A549 (cell line): Measurements from ENCODE around the gene STIM2. TPM values are rescaled to one million over a fixed set of nuclear protein-coding genes. Genes with fewer than 3 reads are reported as not detected.

ENCODE experiments used
- ATAC-seq, 2 experiments: fragments of 200-7000 bp in 1 of 2; fragments of >200 bp in 1 of 2; cut with Nextera tagmentation in 1 of 2; cut with Tn5 transposase in 1 of 2; 3 replicates each; pipeline versions ENCODE4 v1.8.0 to v1.9.1; 2018 to 2020; ENCODE audit warnings: mild to moderate bottlenecking in 1 of 2, moderate library complexity in 1 of 2
- CTCF ChIA-PET: fragments of 300-600 bp; sonication (Branson Sonifier 250); formaldehyde crosslinking; extraction: SDS; loops from one replicate; lab custom pipeline; 2021; ENCODE audit warnings: antibody characterized with exemption, inconsistent platforms; lab: Yijun Ruan, JAX
- POLR2A ChIA-PET: fragments of 350-600 bp; formaldehyde crosslinking; extraction: SDS; loops from one replicate; lab custom pipeline; 2021; ENCODE audit warnings: antibody characterized with exemption, inconsistent platforms; lab: Yijun Ruan, JAX
- DNase-seq, 2 experiments: peaks; one replicate each; pipeline versions ENCODE4 v3.0.0 to v3.0.0-alpha.2; 2011 to 2016; ENCODE audit warnings: low read depth in 1 of 2, low spot score in 1 of 2
- FAIRE-seq: peaks from 2 replicates; lab custom pipeline; 2011; peaks lifted over from hg19 to GRCh38; lab: Jason Lieb, UNC
- H3K27ac ChIP-seq, 2 experiments: fragments of >200 bp; sonication (Bioruptor Twin); formaldehyde crosslinking; 3 replicates each; pipeline ENCODE4 v1.5.1; 2016 to 2017
- H3K4me1 ChIP-seq: fragments of >200 bp; sonication (Bioruptor Twin); formaldehyde crosslinking; 3 replicates; pipeline ENCODE4 v1.6.1; 2016
- H3K4me2 ChIP-seq: fragments of >200 bp; sonication (Bioruptor Twin); formaldehyde crosslinking; 3 replicates; pipeline ENCODE4 v1.6.1; 2016
- H3K4me3 ChIP-seq: fragments of >200 bp; sonication (Bioruptor Twin); formaldehyde crosslinking; 3 replicates; pipeline ENCODE4 v1.5.1; 2016
- H3K9me3 ChIP-seq: fragments of >200 bp; sonication (Bioruptor Twin); formaldehyde crosslinking; 3 replicates; pipeline ENCODE4 v1.6.1; 2016
- CBX2 ChIP-seq: fragments of 200-600 bp; sonication (generic); IDR thresholded peaks from 2 replicates; pipeline ENCODE4 v1.6.1; 2016; ENCODE audit warnings: low read depth, mild to moderate bottlenecking, borderline replicate concordance
- CEBPB ChIP-seq, 2 experiments: fragments of >200 bp in 1 of 2; sonication (Bioruptor Twin) in 1 of 2; formaldehyde crosslinking in 1 of 2; IDR thresholded peaks; 2 replicates each; pipeline ENCODE4 v1.6.1; 2012 to 2016
- CHD2 ChIP-seq: fragments of 150-350 bp; IDR thresholded peaks from 2 replicates; pipeline ENCODE4 v1.6.1; 2014; ENCODE audit warnings: low read length; ENCODE audit not compliant: partially characterized antibody
- CTCF ChIP-seq: fragments of >200 bp; sonication (Bioruptor Twin); formaldehyde crosslinking; IDR thresholded peaks from 3 replicates; pipeline ENCODE4 v1.5.1; 2016
- E2F6 ChIP-seq: IDR thresholded peaks from 2 replicates; pipeline ENCODE4 v1.6.1; 2012; ENCODE audit warnings: low read depth, borderline replicate concordance
- EHF ChIP-seq: fragments of 250-450 bp; sonication (Bioruptor Pico); IDR thresholded peaks from 2 replicates; pipeline ENCODE4 v1.5.0; 2020; ENCODE audit warnings: mild to moderate bottlenecking
- ELK1 ChIP-seq: fragments of 150-350 bp; IDR thresholded peaks from 2 replicates; pipeline ENCODE4 v1.6.1; 2014; ENCODE audit warnings: low read depth, mild to moderate bottlenecking, low read length
- FOSB ChIP-seq: fragments of 250-450 bp; sonication (Bioruptor Pico); IDR thresholded peaks from 2 replicates; pipeline ENCODE4 v1.5.0; 2020; ENCODE audit warnings: mild to moderate bottlenecking, moderate library complexity
- FOSL2 ChIP-seq, 2 experiments: fragments of 450-650 bp in 1 of 2; fragments of >200 bp in 1 of 2; sonication (Bioruptor Twin) in 1 of 2; formaldehyde crosslinking; IDR thresholded peaks; 2 replicates each; pipeline versions ENCODE4 v1.5.0 to v1.6.1; 2016 to 2020; ENCODE audit warnings: mild to moderate bottlenecking in 1 of 2, moderate library complexity in 1 of 2
- GATA3 ChIP-seq: IDR thresholded peaks from 2 replicates; pipeline ENCODE4 v1.6.1; 2012; ENCODE audit warnings: borderline replicate concordance
- HDAC2 ChIP-seq: fragments of 200-600 bp; sonication (generic); IDR thresholded peaks from 2 replicates; pipeline ENCODE4 v1.6.1; 2016
- HOXA7 ChIP-seq: fragments of 250-450 bp; sonication (Bioruptor Pico); IDR thresholded peaks from 2 replicates; pipeline ENCODE4 v1.5.0; 2020; ENCODE audit warnings: mild to moderate bottlenecking, moderate library complexity
- JUNB ChIP-seq: fragments of >200 bp; sonication (Bioruptor Twin); formaldehyde crosslinking; IDR thresholded peaks from 2 replicates; pipeline ENCODE4 v1.6.1; 2016
- MYC ChIP-seq: IDR thresholded peaks from 2 replicates; pipeline ENCODE4 v1.6.1; 2012; ENCODE audit warnings: mild to moderate bottlenecking, inconsistent platforms, low read length, improper control_type of control experiment, borderline replicate concordance
- POLR2AphosphoS2 ChIP-seq: conservative IDR thresholded peaks from 2 replicates; pipeline ENCODE4 v1.6.1; 2012; ENCODE audit warnings: low read length, improper control_type of control experiment, inconsistent platforms
- RARB ChIP-seq: fragments of 250-450 bp; sonication (Bioruptor Pico); IDR thresholded peaks from 2 replicates; pipeline ENCODE4 v1.8.0; 2021; ENCODE audit warnings: mild to moderate bottlenecking, moderate library complexity
- RFX5 ChIP-seq: fragments of 450-650 bp; IDR thresholded peaks from 2 replicates; pipeline ENCODE4 v1.7.1; 2014; ENCODE audit warnings: antibody characterized with exemption, mild to moderate bottlenecking, moderate library complexity
- SREBF2 ChIP-seq: fragments of 450-650 bp; IDR thresholded peaks from 2 replicates; pipeline ENCODE4 v1.6.1; 2014; ENCODE audit warnings: mild to moderate bottlenecking, moderate library complexity
- ZSCAN20 ChIP-seq: fragments of 250-450 bp; sonication (Bioruptor Pico); IDR thresholded peaks from 2 replicates; pipeline ENCODE4 v1.8.0; 2022; ENCODE audit warnings: mild to moderate bottlenecking, moderate library complexity
- WGBS: methylation state at CpG from one replicate; pipeline ENCODE4 v1.1.6; 2017; ENCODE audit errors: missing lambda C conversion rate; 5-methylcytosine and 5-hydroxymethylcytosine counted together
- polyA plus RNA-seq, 4 experiments: library from polyadenylated mRNA; depleted of rRNA in 3 of 4; stranded (reverse); fragments of >200 nt; fragmentation: RNase III in 1 of 4; extraction: RNeasy Plus Mini Kit Qiagen cat#74134 plus additional on column Dnase treatment in 1 of 4; gene quantifications; 2 replicates in 3 of 4; 3 replicates in 1 of 4; pipeline ENCODE4 v1.2.3, GENCODE V29; 2011 to 2017
- TF ChIP-seq, protein P1 (sequence below): fragments of 200-600 bp; sonication (generic); IDR thresholded peaks from 2 replicates; pipeline ENCODE4 v1.6.1; 2016; ENCODE audit warnings: antibody characterized with exemption, mild to moderate bottlenecking, moderate library complexity
- TF ChIP-seq, protein P2 (sequence below): IDR thresholded peaks from 2 replicates; pipeline ENCODE4 v1.6.1; 2012

Gene STIM2
- polyA plus RNA-seq, 2 of the 4 experiments (the other 2 are of a cell fraction): 13.6 to 20.6 TPM

DNA sequence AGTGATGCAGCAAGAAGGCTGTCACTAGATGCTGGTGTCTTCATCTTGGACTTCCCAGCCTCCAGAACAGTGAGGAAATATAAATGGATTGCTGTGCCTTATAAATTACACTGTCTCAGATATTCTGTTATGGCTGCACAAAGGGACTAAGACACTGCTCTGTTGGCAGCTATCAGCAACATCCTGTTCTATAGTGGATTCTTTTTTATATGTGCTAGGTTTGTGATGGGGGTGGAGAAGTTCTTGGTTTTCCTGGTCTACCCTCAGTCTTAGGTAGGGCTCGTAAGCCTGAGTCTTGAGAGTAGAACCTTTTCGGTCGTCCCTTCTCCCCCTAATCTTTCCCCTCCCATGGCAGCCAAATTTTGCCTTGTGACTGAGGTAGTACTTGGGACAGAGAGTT lies 17.3 kb downstream of the STIM2 start:
- POLR2A ChIA-PET: no interaction called here
- DNase-seq (no peak), FAIRE-seq (no peak), ATAC-seq (no peak)
- H3K27ac ChIP-seq: no peak overlapping the region
- WGBS: 94% methylated on average over 3 of the region's 3 CpGs
- H3K4me3 ChIP-seq: no peak overlapping the region
- TF ChIP-seq MYC (no peak), CBX2 (no peak), FOSL2 (IDR thresholded peaks at IDR 0.05) (no peak), FOSL2 (CRISPR knock-in tag; IDR thresholded peaks at IDR 0.05) (no peak), FOSB (no peak), ELK1 (no peak), EHF (CRISPR knock-in tag) (no peak), CTCF (no peak), HDAC2 (no peak), GATA3 (no peak), POLR2AphosphoS2 (no peak), CHD2 (no peak), JUNB (no peak)
- TF ChIP-seq, protein P1, sequence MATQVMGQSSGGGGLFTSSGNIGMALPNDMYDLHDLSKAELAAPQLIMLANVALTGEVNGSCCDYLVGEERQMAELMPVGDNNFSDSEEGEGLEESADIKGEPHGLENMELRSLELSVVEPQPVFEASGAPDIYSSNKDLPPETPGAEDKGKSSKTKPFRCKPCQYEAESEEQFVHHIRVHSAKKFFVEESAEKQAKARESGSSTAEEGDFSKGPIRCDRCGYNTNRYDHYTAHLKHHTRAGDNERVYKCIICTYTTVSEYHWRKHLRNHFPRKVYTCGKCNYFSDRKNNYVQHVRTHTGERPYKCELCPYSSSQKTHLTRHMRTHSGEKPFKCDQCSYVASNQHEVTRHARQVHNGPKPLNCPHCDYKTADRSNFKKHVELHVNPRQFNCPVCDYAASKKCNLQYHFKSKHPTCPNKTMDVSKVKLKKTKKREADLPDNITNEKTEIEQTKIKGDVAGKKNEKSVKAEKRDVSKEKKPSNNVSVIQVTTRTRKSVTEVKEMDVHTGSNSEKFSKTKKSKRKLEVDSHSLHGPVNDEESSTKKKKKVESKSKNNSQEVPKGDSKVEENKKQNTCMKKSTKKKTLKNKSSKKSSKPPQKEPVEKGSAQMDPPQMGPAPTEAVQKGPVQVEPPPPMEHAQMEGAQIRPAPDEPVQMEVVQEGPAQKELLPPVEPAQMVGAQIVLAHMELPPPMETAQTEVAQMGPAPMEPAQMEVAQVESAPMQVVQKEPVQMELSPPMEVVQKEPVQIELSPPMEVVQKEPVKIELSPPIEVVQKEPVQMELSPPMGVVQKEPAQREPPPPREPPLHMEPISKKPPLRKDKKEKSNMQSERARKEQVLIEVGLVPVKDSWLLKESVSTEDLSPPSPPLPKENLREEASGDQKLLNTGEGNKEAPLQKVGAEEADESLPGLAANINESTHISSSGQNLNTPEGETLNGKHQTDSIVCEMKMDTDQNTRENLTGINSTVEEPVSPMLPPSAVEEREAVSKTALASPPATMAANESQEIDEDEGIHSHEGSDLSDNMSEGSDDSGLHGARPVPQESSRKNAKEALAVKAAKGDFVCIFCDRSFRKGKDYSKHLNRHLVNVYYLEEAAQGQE: no peak
- H3K4me1 ChIP-seq: no peaks in the 10 kb centered on the region
- H3K9me3 ChIP-seq: no peaks in the 10 kb centered on the region
- CTCF ChIA-PET: no interaction called here
- no peak overlapping the region for H3K4me2 ChIP-seq

- WGBS: 63% methylated on average over 5 of the region's 5 CpGs
- no peak for DNase-seq
- TF ChIP-seq ZSCAN20 (CRISPR knock-in tag) (no peak), CEBPB (IDR thresholded peaks at IDR 0.05) (peak in 1 of 2 experiments; percentile 45; a peak in 1 of 4 replicates)
- TF ChIP-seq, all 56 proteins: peak for 1
- ATAC-seq (no peak), FAIRE-seq (no peak)
- 0 out of 3 replicates have a peak overlapping the region, but pooled peaks have one; percentile 14 for H3K4me2 ChIP-seq
- no peak overlapping the region for H3K27ac ChIP-seq
- H3K9me3 ChIP-seq: no peaks in the 10 kb centered on the region
- ChIA-PET CTCF (no interaction called here), POLR2A (no interaction called here)
- H3K4me1 ChIP-seq: no peaks in the 10 kb centered on the region
- H3K4me3 ChIP-seq: no peak overlapping the region
These were observed 18.3 kb downstream of the STIM2 start for GRCh38 chr4:26878794-26879391.

GRCh38 chr4:26879805-26880204 lies 19.2 kb downstream of the STIM2 start:
- Histone ChIP-seq H3K4me3 (no peak overlapping the region), H3K27ac (no peak overlapping the region), H3K9me3 (no peaks in the 10 kb centered on the region), H3K4me2 (no peak overlapping the region), H3K4me1 (no peaks in the 10 kb centered on the region)
- TF ChIP-seq RARB (CRISPR knock-in tag): no peak
- TF ChIP-seq, protein P2, sequence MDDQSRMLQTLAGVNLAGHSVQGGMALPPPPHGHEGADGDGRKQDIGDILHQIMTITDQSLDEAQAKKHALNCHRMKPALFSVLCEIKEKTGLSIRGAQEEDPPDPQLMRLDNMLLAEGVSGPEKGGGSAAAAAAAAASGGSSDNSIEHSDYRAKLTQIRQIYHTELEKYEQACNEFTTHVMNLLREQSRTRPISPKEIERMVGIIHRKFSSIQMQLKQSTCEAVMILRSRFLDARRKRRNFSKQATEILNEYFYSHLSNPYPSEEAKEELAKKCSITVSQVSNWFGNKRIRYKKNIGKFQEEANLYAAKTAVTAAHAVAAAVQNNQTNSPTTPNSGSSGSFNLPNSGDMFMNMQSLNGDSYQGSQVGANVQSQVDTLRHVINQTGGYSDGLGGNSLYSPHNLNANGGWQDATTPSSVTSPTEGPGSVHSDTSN: no peak
- no peak for TF ChIP-seq SREBF2
- TF ChIP-seq RFX5: no peak
- no peak for TF ChIP-seq E2F6
- no peak for TF ChIP-seq FOSB
- TF ChIP-seq HOXA7 (CRISPR knock-in tag): no peak
- ChIA-PET CTCF (interaction anchor here (0.6 kb wide), 1 partner anchor 1111 kb away, joined by 3 read pairs; no protein-coding TSS in a partner anchor), POLR2A (no interaction called here)
- ATAC-seq: no peak
- DNase-seq: no peak
- FAIRE-seq: no peak
- 98% methylated on average over 2 of the region's 2 CpGs for WGBS
